GM19025 (cell line): ENCODE measurements around the gene PPY.
"Not testable (repeated sequence)": the region's sequence is repeated elsewhere in the genome, so short reads cannot be mapped to it uniquely, and the experiment has no call there.

ENCODE experiments used
- ATAC-seq: cut with Tn5 transposase; IDR thresholded peaks from one replicate; pipeline ENCODE4 v1.9.1; 2021; ENCODE audit warnings: mild to moderate bottlenecking, low read depth, moderate library complexity; ENCODE audit not compliant: unreplicated experiment

PPY gene

GRCh38 chr17:43942051-43942685 is at the start of gene PPY:
PPY (minus strand) TSS chr17:43942476; CDS start chr17:43941654, 822 bp downstream.
- ATAC-seq = no peak

- ATAC-seq = no peak
These were observed 46.0 kb upstream of the PPY start for GRCh38 chr17:43988301-43988700.

GRCh38 chr17:43987131-43988021 is 45.1 kb upstream of the PPY start:
- ATAC-seq = no peak

- no peak for ATAC-seq
These were observed 44.1 kb upstream of the PPY start for GRCh38 chr17:43986225-43986981.

- ATAC-seq = no peak
These were observed 42.2 kb upstream of the PPY start for GRCh38 chr17:43984521-43984920.

- no peak for ATAC-seq
These were observed 41.5 kb upstream of the PPY start for GRCh38 chr17:43983515-43984411.

GRCh38 chr17:43983196-43983514 is 40.9 kb upstream of the PPY start:
- no peak for ATAC-seq

GRCh38 chr17:43982171-43982570 is 39.9 kb upstream of the PPY start:
- ATAC-seq = no peak

GRCh38 chr17:43979671-43980070 is 37.4 kb upstream of the PPY start:
- no peak for ATAC-seq

GRCh38 chr17:43979011-43979410 is 36.7 kb upstream of the PPY start:
- ATAC-seq = no peak

- ATAC-seq = no peak
These were observed 35.8 kb upstream of the PPY start for GRCh38 chr17:43978078-43978477.

- ATAC-seq = no peak
These were observed 34.9 kb upstream of the PPY start for GRCh38 chr17:43976963-43977837.

GRCh38 chr17:43975898-43976297 is 33.6 kb upstream of the PPY start:
- no peak for ATAC-seq

- ATAC-seq = no peak
These were observed 32.3 kb upstream of the PPY start for GRCh38 chr17:43974382-43975266.

- ATAC-seq = not testable (repeated sequence)
These were observed 30.4 kb upstream of the PPY start for GRCh38 chr17:43972444-43973212.

- ATAC-seq = not testable (repeated sequence)
These were observed 29.2 kb upstream of the PPY start for GRCh38 chr17:43971436-43971835.

- no peak for ATAC-seq
These were observed 28.1 kb upstream of the PPY start for GRCh38 chr17:43970366-43970765.
